IMR-90 (cell line): ENCODE measurements around the gene FAM78B. TPM values are rescaled to one million over a fixed set of nuclear protein-coding genes. Genes with fewer than 3 reads are reported as not detected.

Source experiments
- ATAC-seq: fragments of 200-7000 bp; cut with Tn5 transposase; 2 replicates; pipeline ENCODE4 v1.9.1; 2020; ENCODE audit warnings: low read depth, mild to moderate bottlenecking, moderate library complexity
- BruUV-seq: library from RNA; stranded (reverse); fragments of 400-500 nt; replicated peaks from 2 replicates; lab custom pipeline; 2021; lab: Mats Ljungman, UMichigan
- CTCF ChIA-PET: fragments of 300-600 bp; formaldehyde crosslinking; extraction: SDS; loops from one replicate; lab custom pipeline; 2021; ENCODE audit warnings: antibody characterized with exemption; lab: Yijun Ruan, JAX
- POLR2A ChIA-PET: fragments of 300-600 bp; sonication (Branson Sonifier 250); formaldehyde crosslinking; loops from one replicate; lab custom pipeline; 2022; ENCODE audit warnings: antibody characterized with exemption; ENCODE audit not compliant: unreplicated experiment; lab: Charles Lee
- DNase-seq: peaks from one replicate; pipeline ENCODE4 v3.0.0; 2013
- H2AFZ ChIP-seq: replicated peaks from 2 replicates; pipeline ENCODE3; 2013; ENCODE audit warnings: low read length, mild to moderate bottlenecking; ENCODE audit not compliant: poor library complexity
- H2AK5ac ChIP-seq: 2 replicates; pipeline ENCODE4 v1.6.1; 2013; ENCODE audit warnings: low read depth, low read length, inconsistent platforms
- H2AK9ac ChIP-seq: replicated peaks from 2 replicates; pipeline ENCODE3; 2013; ENCODE audit warnings: mild to moderate bottlenecking, low read depth, low read length, moderate library complexity; ENCODE audit not compliant: poor library complexity
- H2BK120ac ChIP-seq: 2 replicates; pipeline ENCODE4 v1.6.1; 2013; ENCODE audit warnings: low read depth, low read length, inconsistent platforms
- H2BK15ac ChIP-seq: 3 replicates; pipeline ENCODE4 v1.6.1; 2013; ENCODE audit warnings: low read depth, low read length, inconsistent platforms
- H2BK20ac ChIP-seq: 2 replicates; pipeline ENCODE4 v1.6.1; 2013; ENCODE audit warnings: low read depth, mild to moderate bottlenecking, inconsistent platforms, low read length, moderate library complexity
- H2BK5ac ChIP-seq: 2 replicates; pipeline ENCODE4 v1.6.1; 2013; ENCODE audit warnings: mild to moderate bottlenecking, low read depth, low read length, inconsistent platforms; ENCODE audit not compliant: poor library complexity, severe bottlenecking
- H3K14ac ChIP-seq: replicated peaks from 2 replicates; pipeline ENCODE4 v1.6.1; 2013; ENCODE audit warnings: low read depth, low read length, inconsistent platforms
- H3K18ac ChIP-seq: 2 replicates; pipeline ENCODE4 v1.6.1; 2013; ENCODE audit warnings: low read depth, low read length, control low read depth
- H3K23ac ChIP-seq: 2 replicates; pipeline ENCODE4 v1.6.1; 2013; ENCODE audit warnings: low read depth, low read length, inconsistent platforms
- H3K27ac ChIP-seq: 2 replicates; pipeline ENCODE4 v1.5.1; 2013; ENCODE audit warnings: mild to moderate bottlenecking, control low read depth, low read length; ENCODE audit not compliant: insufficient read depth
- H3K27me3 ChIP-seq: 2 replicates; pipeline ENCODE4 v1.6.1; 2013; ENCODE audit warnings: low read length; ENCODE audit not compliant: control insufficient read depth, insufficient read depth
- H3K36me3 ChIP-seq: 2 replicates; pipeline ENCODE4 v1.6.1; 2013; ENCODE audit warnings: low read length, mixed read lengths; ENCODE audit not compliant: control insufficient read depth, insufficient read depth
- H3K4ac ChIP-seq: 2 replicates; pipeline ENCODE4 v1.6.1; 2013; ENCODE audit warnings: low read depth, low read length, inconsistent platforms
- H3K4me1 ChIP-seq: 2 replicates; pipeline ENCODE4 v1.6.1; 2013; ENCODE audit warnings: low read length, mixed read lengths; ENCODE audit not compliant: control insufficient read depth, insufficient read depth
- H3K4me2 ChIP-seq: 2 replicates; pipeline ENCODE4 v1.6.1; 2013; ENCODE audit warnings: low read depth, mild to moderate bottlenecking, control low read depth, low read length, moderate library complexity
- H3K4me3 ChIP-seq: 2 replicates; pipeline ENCODE4 v1.5.1; 2013; ENCODE audit warnings: low read depth, mild to moderate bottlenecking, control low read depth, low read length, moderate library complexity; ENCODE audit not compliant: insufficient read depth
- H3K56ac ChIP-seq: 2 replicates; pipeline ENCODE4 v1.6.1; 2013; ENCODE audit warnings: low read length, inconsistent platforms; ENCODE audit not compliant: insufficient read depth; ENCODE audit errors: extremely low read depth
- H3K79me1 ChIP-seq, 2 experiments: 2 replicates each; pipeline ENCODE4 v1.6.1; 2013; ENCODE audit warnings: low read length in 2 of 2, inconsistent platforms in 1 of 2, low read depth in 1 of 2
- H3K9ac ChIP-seq: 2 replicates; pipeline ENCODE4 v1.6.1; 2013; ENCODE audit warnings: low read depth, low read length, control low read depth
- H3K9me1 ChIP-seq: 2 replicates; pipeline ENCODE4 v1.6.1; 2013; ENCODE audit warnings: low read length, inconsistent platforms; ENCODE audit not compliant: insufficient read depth
- H3K9me3 ChIP-seq: 2 replicates; pipeline ENCODE4 v1.6.1; 2013; ENCODE audit warnings: low read length; ENCODE audit not compliant: control insufficient read depth, insufficient read depth
- H4K20me1 ChIP-seq: 2 replicates; pipeline ENCODE4 v1.6.1; 2013; ENCODE audit warnings: low read length, inconsistent platforms; ENCODE audit not compliant: insufficient read depth
- H4K5ac ChIP-seq: 2 replicates; pipeline ENCODE4 v1.6.1; 2013; ENCODE audit warnings: mild to moderate bottlenecking, low read depth, low read length, control low read depth
- H4K8ac ChIP-seq, 2 experiments: 2 replicates each; pipeline ENCODE4 v1.6.1; 2013; ENCODE audit warnings: low read depth in 2 of 2, low read length in 2 of 2, control low read depth in 1 of 2, inconsistent platforms in 1 of 2
- H4K91ac ChIP-seq: 2 replicates; pipeline ENCODE4 v1.6.1; 2013; ENCODE audit warnings: low read depth, low read length, inconsistent platforms; ENCODE audit not compliant: insufficient read depth
- CTCF ChIP-seq: conservative IDR thresholded peaks from 2 replicates; pipeline ENCODE4 v1.5.1; 2012; ENCODE audit warnings: mild to moderate bottlenecking, low read depth, low read length, improper control_type of control experiment
- ELK1 ChIP-seq: fragments of 150-350 bp; IDR thresholded peaks from 2 replicates; pipeline ENCODE4 v1.6.1; 2016; ENCODE audit warnings: low read depth, mild to moderate bottlenecking, low read length, moderate library complexity, borderline replicate concordance
- RAD21 ChIP-seq: IDR thresholded peaks from 2 replicates; pipeline ENCODE4 v1.6.1; 2012; ENCODE audit warnings: low read length, improper control_type of control experiment
- WGBS, 2 experiments: methylation state at CpG; one replicate each; pipeline versions ENCODE4 v1.1.5 to v1.1.7; 2013; ENCODE audit warnings: missing lambda C conversion rate in 2 of 2; ENCODE audit not compliant: insufficient read length in 1 of 2; ENCODE audit errors: extremely low coverage in 2 of 2; 5-methylcytosine and 5-hydroxymethylcytosine counted together
- dilution Hi-C: fragments of 300-500 bp; cut with HindIII; formaldehyde crosslinking; loops from one replicate; pipeline ENCODE4 v1.14.3; 2018; ENCODE audit warnings: low sequenced_read_pairs; ENCODE audit not compliant: unreplicated experiment
- in situ Hi-C: fragments of 300-500 bp; cut with MboI; formaldehyde crosslinking; loops from 3 replicates; pipeline ENCODE4 v1.14.3; 2019; ENCODE audit warnings: low sequenced_read_pairs, inconsistent platforms, mixed read lengths
- intact Hi-C: fragments of 100-400 bp; cut with micrococcal nuclease; formaldehyde crosslinking; loops from 2 replicates; pipeline ENCODE4 v1.10.0; 2022
- polyA plus RNA-seq, 3 experiments: library from polyadenylated mRNA; depleted of rRNA; stranded (reverse); fragments of >200 nt; gene quantifications; 2 replicates each; pipeline ENCODE4 v1.2.3, GENCODE V29; 2012; ENCODE audit warnings: low replicate concordance in 1 of 3
- total RNA-seq: library from RNA; depleted of rRNA; stranded (reverse); fragments of >200 nt; gene quantifications from 2 replicates; pipeline ENCODE4 v1.2.3, GENCODE V29; 2012

FAM78B gene
- total and polyA plus RNA-seq, 2 of the 4 experiments (the other 2 are of a cell fraction): under 0.01 to 0.12 TPM

GRCh38 chr1:166133276-166133841 is 33.4 kb downstream of the FAM78B start:
- Histone ChIP-seq H4K20me1 (no peaks in the 10 kb centered on the region), H3K14ac (no peak overlapping the region), H2BK20ac (no peak overlapping the region), H2BK120ac (no peak overlapping the region), H3K4me1 (no peaks in the 10 kb centered on the region), H3K79me1 (no peaks in the 10 kb centered on the region), H3K4me2 (no peak overlapping the region), H2AK5ac (no peak overlapping the region), H3K4me3 (no peak overlapping the region), H3K18ac (no peak overlapping the region), H3K4ac (no peak overlapping the region), H2AFZ (no peak overlapping the region), H4K91ac (no peak overlapping the region), H3K36me3 (no peaks in the 10 kb centered on the region), H3K27ac (no peak overlapping the region), H3K9ac (no peak overlapping the region), H2BK5ac (no peak overlapping the region), H3K27me3 (no peaks in the 10 kb centered on the region), H2BK15ac (no peak overlapping the region), H4K5ac (no peak overlapping the region), H3K9me3 (peaks cover 4% of the 10 kb centered on the region), H3K9me1 (no peaks in the 10 kb centered on the region), H3K23ac (no peak overlapping the region), H4K8ac (no peak overlapping the region), H2AK9ac (no peak overlapping the region), H3K56ac (no peak overlapping the region)
- no peak for ATAC-seq
- dilution Hi-C loops: no loop called here
- ChIA-PET POLR2A (no interaction called here), CTCF (no interaction called here)
- no TSS peak for BruUV-seq
- intact Hi-C loops: no loop called here
- DNase-seq: no peak
- TF ChIP-seq CTCF: peak; percentile 18; the same call in 1 of the 2 replicates
- no peak for TF ChIP-seq ELK1
- peak; percentile 15; the same call in 1 of the 2 replicates for TF ChIP-seq RAD21
- WGBS, 2 experiments: no CpG with 5 or more reads among the region's 7 CpGs
- in situ Hi-C loops: no loop called here
